HepG2 (cell line): ENCODE data around the gene RNASE8. TPM values are rescaled to one million over a fixed set of nuclear protein-coding genes. Genes with fewer than 3 reads are reported as not detected.

Source experiments
- ATM ChIP-seq: fragments of 450-650 bp; IDR thresholded peaks from 2 replicates; pipeline ENCODE4 v1.7.1; 2017; ENCODE audit warnings: mild to moderate bottlenecking, borderline replicate concordance
- FOXP4 ChIP-seq: sonication (generic); formaldehyde crosslinking; IDR thresholded peaks from 2 replicates; pipeline ENCODE4 v1.4.0; 2020; ENCODE audit warnings: missing genetic modification reagents
- GATAD1 ChIP-seq: IDR thresholded peaks from 2 replicates; pipeline ENCODE4 v1.6.1; 2016; ENCODE audit warnings: missing genetic modification reagents, missing compliant biosample characterization
- IKZF4 ChIP-seq: sonication (generic); formaldehyde crosslinking; IDR thresholded peaks from 2 replicates; pipeline ENCODE4 v1.5.1; 2020; ENCODE audit warnings: borderline replicate concordance, mild to moderate bottlenecking, low read depth, missing genetic modification reagents; ENCODE audit errors: not compliant biosample characterization
- JUND ChIP-seq: sonication (generic); formaldehyde crosslinking; IDR thresholded peaks from 2 replicates; pipeline ENCODE4 v1.8.0; 2022; ENCODE audit warnings: mild to moderate bottlenecking, missing genetic modification reagents
- MYPOP ChIP-seq: sonication (generic); formaldehyde crosslinking; IDR thresholded peaks from 2 replicates; pipeline ENCODE4 v1.8.1; 2023; ENCODE audit warnings: mild to moderate bottlenecking, moderate library complexity, missing genetic modification reagents
- PBX3 ChIP-seq: sonication (generic); formaldehyde crosslinking; IDR thresholded peaks from 2 replicates; pipeline ENCODE4 v1.8.1; 2023; ENCODE audit warnings: missing genetic modification reagents, inconsistent platforms, borderline replicate concordance
- POLR2AphosphoS2 ChIP-seq: IDR thresholded peaks from 2 replicates; pipeline ENCODE4 v1.6.1; 2011; ENCODE audit warnings: low read depth, low read length, improper control_type of control experiment
- TBP ChIP-seq: sonication (generic); formaldehyde crosslinking; IDR thresholded peaks from 2 replicates; pipeline ENCODE4 v1.5.0; 2020; ENCODE audit warnings: missing genetic modification reagents
- THYN1 ChIP-seq: sonication (generic); formaldehyde crosslinking; IDR thresholded peaks from 2 replicates; pipeline ENCODE4 v1.8.1; 2023; ENCODE audit warnings: low read depth, mild to moderate bottlenecking, moderate library complexity, missing genetic modification reagents, borderline replicate concordance
- ZNF138 ChIP-seq: sonication (generic); formaldehyde crosslinking; IDR thresholded peaks from 2 replicates; pipeline ENCODE4 v1.5.0; 2020; ENCODE audit warnings: mild to moderate bottlenecking, low read depth, missing genetic modification reagents
- ZNF446 ChIP-seq: sonication (generic); formaldehyde crosslinking; IDR thresholded peaks from 2 replicates; pipeline ENCODE4 v1.5.0; 2020; ENCODE audit warnings: mild to moderate bottlenecking, missing genetic modification reagents
- ZNF609 ChIP-seq: sonication (generic); formaldehyde crosslinking; IDR thresholded peaks from 2 replicates; pipeline ENCODE4 v1.4.0; 2020; ENCODE audit warnings: mild to moderate bottlenecking, missing genetic modification reagents, borderline replicate concordance
- ZNF615 ChIP-seq: sonication (generic); formaldehyde crosslinking; IDR thresholded peaks from 2 replicates; pipeline ENCODE4 v1.5.0; 2020; ENCODE audit warnings: mild to moderate bottlenecking, missing genetic modification reagents, borderline replicate concordance
- ZSCAN30 ChIP-seq: sonication (generic); formaldehyde crosslinking; IDR thresholded peaks from 2 replicates; pipeline ENCODE4 v1.5.0; 2020; ENCODE audit warnings: mild to moderate bottlenecking, missing genetic modification reagents
- ZXDC ChIP-seq: sonication (generic); formaldehyde crosslinking; IDR thresholded peaks from 2 replicates; pipeline ENCODE4 v1.5.0; 2020; ENCODE audit warnings: mild to moderate bottlenecking, missing genetic modification reagents
- polyA plus RNA-seq, 8 experiments: library from polyadenylated mRNA; depleted of rRNA in 3 of 8; stranded (reverse) in 7 of 8; unstranded in 1 of 8; fragments of >200 nt; fragmentation: Illumina TruSeq in 4 of 8; extraction: Trizol in 4 of 8; gene quantifications; 2 replicates each; pipeline versions ENCODE4 v1.2.1 to v1.2.3, GENCODE V29; 2011 to 2016; ENCODE audit warnings: low read depth in 4 of 8, missing spikeins in 1 of 8, mixed read lengths in 1 of 8; ENCODE audit not compliant: insufficient read depth in 1 of 8
- total RNA-seq, 5 experiments: library from RNA; depleted of rRNA; stranded (reverse); fragments of >200 nt; fragmentation: Illumina TruSeq; extraction: Trizol; gene quantifications; 2 replicates each; pipeline ENCODE4 v1.2.3, GENCODE V29; 2016; ENCODE audit warnings: low read depth in 1 of 5

Gene RNASE8
- total and polyA plus RNA-seq, 2 of the 13 experiments (the other 11 are each of a cell fraction or from before 2014, with no cell fraction given) = not detected

- TF ChIP-seq ZXDC (CRISPR knock-in tag) (no peak), IKZF4 (CRISPR knock-in tag) (no peak), FOXP4 (CRISPR knock-in tag) (peak; percentile 1; the same call in 1 of the 2 replicates), ZSCAN30 (no peak), THYN1 (no peak), POLR2AphosphoS2 (no peak), GATAD1 (CRISPR knock-in tag) (peak; percentile 70; the same call in 1 of the 2 replicates), ZNF615 (no peak), ZNF138 (CRISPR knock-in tag) (no peak), PBX3 (CRISPR knock-in tag) (no peak), ZNF446 (CRISPR knock-in tag) (no peak), JUND (CRISPR knock-in tag) (no peak), ZNF609 (CRISPR knock-in tag) (no peak), ATM (no peak), TBP (no peak), MYPOP (no peak; the same call in 1 of the 2 replicates)
Observed at GRCh38 chr14:21106498-21107282, 49.1 kb downstream of the RNASE8 start (continued).
